Neural progenitor cell (in vitro differentiated cells): ENCODE data around the gene LIPC. TPM values are rescaled to one million over a fixed set of nuclear protein-coding genes. Genes with fewer than 3 reads are reported as not detected.

ENCODE experiments used
- DNase-seq: peaks from one replicate; pipeline ENCODE4 v3.0.0-alpha.2; 2016; ENCODE audit warnings: low spot score
- H2AFZ ChIP-seq: fragments of 200-600 bp; sonication (generic); replicated peaks from 2 replicates; pipeline ENCODE4 v1.6.1; 2016; ENCODE audit warnings: antibody characterized with exemption
- H3F3A ChIP-seq: fragments of 200-600 bp; sonication (generic); 2 replicates; pipeline ENCODE4 v1.6.1; 2016; ENCODE audit warnings: antibody characterized with exemption, low read depth
- H3K27ac ChIP-seq: fragments of 200-600 bp; sonication (generic); 2 replicates; pipeline ENCODE4 v1.5.1; 2016; ENCODE audit warnings: mild to moderate bottlenecking
- H3K27me3 ChIP-seq: fragments of 200-600 bp; sonication (generic); 2 replicates; pipeline ENCODE4 v1.6.1; 2016; ENCODE audit warnings: mild to moderate bottlenecking, moderate library complexity
- H3K36me3 ChIP-seq: fragments of 200-600 bp; sonication (generic); 2 replicates; pipeline ENCODE4 v1.5.1; 2016
- H3K4me1 ChIP-seq: fragments of 200-600 bp; sonication (generic); 2 replicates; pipeline ENCODE4 v1.6.1; 2016; ENCODE audit warnings: mixed run types
- H3K4me2 ChIP-seq: fragments of 200-600 bp; sonication (generic); 2 replicates; pipeline ENCODE4 v1.6.1; 2016
- H3K4me3 ChIP-seq: fragments of 200-600 bp; sonication (generic); 2 replicates; pipeline ENCODE4 v1.5.1; 2016
- H3K79me2 ChIP-seq: fragments of 200-600 bp; sonication (generic); 2 replicates; pipeline ENCODE4 v1.6.1; 2016; ENCODE audit warnings: low read depth
- H3K9ac ChIP-seq: fragments of 200-600 bp; sonication (generic); 2 replicates; pipeline ENCODE4 v1.6.1; 2016
- H3K9me3 ChIP-seq: fragments of 200-600 bp; sonication (generic); 2 replicates; pipeline ENCODE4 v1.5.1; 2016; ENCODE audit warnings: low read depth
- H4K20me1 ChIP-seq: fragments of 200-600 bp; sonication (generic); 2 replicates; pipeline ENCODE4 v1.6.1; 2016; ENCODE audit warnings: low read depth
- H3K27ac Mint-ChIP-seq: 3 replicates; pipeline ENCODE4 v1.8.0; 2021; ENCODE audit warnings: mixed read lengths
- H3K27me3 Mint-ChIP-seq: 2 replicates; pipeline ENCODE4 v1.8.0; 2022; ENCODE audit warnings: low read depth, mild to moderate bottlenecking, inconsistent platforms, moderate library complexity, mixed read lengths; ENCODE audit not compliant: insufficient read depth
- H3K36me3 Mint-ChIP-seq: 3 replicates; pipeline ENCODE4 v1.8.0; 2021; ENCODE audit warnings: mixed read lengths
- H3K4me1 Mint-ChIP-seq: 3 replicates; pipeline ENCODE4 v1.8.0; 2021; ENCODE audit warnings: mixed read lengths
- H3K4me3 Mint-ChIP-seq: 3 replicates; pipeline ENCODE4 v1.8.0; 2021; ENCODE audit warnings: mild to moderate bottlenecking, moderate library complexity, mixed read lengths
- H3K9me3 Mint-ChIP-seq: 3 replicates; pipeline ENCODE4 v1.8.0; 2020; ENCODE audit warnings: mixed read lengths
- EZH2 ChIP-seq: fragments of 200-600 bp; sonication (generic); IDR thresholded peaks from 2 replicates; pipeline ENCODE4 v1.6.1; 2017; ENCODE audit warnings: antibody characterized with exemption, mild to moderate bottlenecking, moderate library complexity
- EZH2phosphoT487 ChIP-seq: fragments of 200-600 bp; sonication (generic); IDR thresholded peaks from 2 replicates; pipeline ENCODE4 v1.6.1; 2017; ENCODE audit warnings: antibody characterized with exemption
- total RNA-seq: library from RNA; depleted of rRNA; stranded (reverse); fragments of >200 nt; gene quantifications from 2 replicates; pipeline ENCODE4 v1.2.3, GENCODE V29; 2015; ENCODE audit warnings: low replicate concordance
- TF ChIP-seq, protein P1 (sequence below): fragments of 200-600 bp; sonication (generic); IDR thresholded peaks from 2 replicates; pipeline ENCODE4 v1.5.1; 2017; ENCODE audit warnings: antibody characterized with exemption, mild to moderate bottlenecking

Gene LIPC
- total RNA-seq, 1 donor from 2014 or later: not detected

- no peak overlapping the region for H3K4me3 Mint-ChIP-seq
- H3K9me3 Mint-ChIP-seq: no peaks in the 10 kb centered on the region
- no peaks in the 10 kb centered on the region for H3K27me3 Mint-ChIP-seq
- no peak overlapping the region for H3K4me2 ChIP-seq
- peaks cover 38% of the 10 kb centered on the region for H3K4me1 Mint-ChIP-seq
- no peak overlapping the region for H2AFZ ChIP-seq
- H3K27ac Mint-ChIP-seq: no peak overlapping the region
- H3K36me3 ChIP-seq: no peaks in the 10 kb centered on the region
- peaks cover 9% of the 10 kb centered on the region for H3F3A ChIP-seq
- H3K27ac ChIP-seq: no peak overlapping the region
- no peaks in the 10 kb centered on the region for H4K20me1 ChIP-seq
- no peaks in the 10 kb centered on the region for H3K27me3 ChIP-seq
- H3K4me1 ChIP-seq: peaks cover 17% of the 10 kb centered on the region
- DNase-seq: no peak
- no peaks in the 10 kb centered on the region for H3K79me2 ChIP-seq
- no peaks in the 10 kb centered on the region for H3K9me3 ChIP-seq
- TF ChIP-seq EZH2 (no peak), EZH2phosphoT487 (no peak)
- TF ChIP-seq, protein P1, sequence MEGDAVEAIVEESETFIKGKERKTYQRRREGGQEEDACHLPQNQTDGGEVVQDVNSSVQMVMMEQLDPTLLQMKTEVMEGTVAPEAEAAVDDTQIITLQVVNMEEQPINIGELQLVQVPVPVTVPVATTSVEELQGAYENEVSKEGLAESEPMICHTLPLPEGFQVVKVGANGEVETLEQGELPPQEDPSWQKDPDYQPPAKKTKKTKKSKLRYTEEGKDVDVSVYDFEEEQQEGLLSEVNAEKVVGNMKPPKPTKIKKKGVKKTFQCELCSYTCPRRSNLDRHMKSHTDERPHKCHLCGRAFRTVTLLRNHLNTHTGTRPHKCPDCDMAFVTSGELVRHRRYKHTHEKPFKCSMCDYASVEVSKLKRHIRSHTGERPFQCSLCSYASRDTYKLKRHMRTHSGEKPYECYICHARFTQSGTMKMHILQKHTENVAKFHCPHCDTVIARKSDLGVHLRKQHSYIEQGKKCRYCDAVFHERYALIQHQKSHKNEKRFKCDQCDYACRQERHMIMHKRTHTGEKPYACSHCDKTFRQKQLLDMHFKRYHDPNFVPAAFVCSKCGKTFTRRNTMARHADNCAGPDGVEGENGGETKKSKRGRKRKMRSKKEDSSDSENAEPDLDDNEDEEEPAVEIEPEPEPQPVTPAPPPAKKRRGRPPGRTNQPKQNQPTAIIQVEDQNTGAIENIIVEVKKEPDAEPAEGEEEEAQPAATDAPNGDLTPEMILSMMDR: no peak
- no peak overlapping the region for H3K9ac ChIP-seq
- no peak overlapping the region for H3K4me3 ChIP-seq
- H3K36me3 Mint-ChIP-seq: no peaks in the 10 kb centered on the region
Observed at GRCh38 chr15:58436552-58436951, 4.8 kb downstream of the LIPC start.

- H3K9me3 Mint-ChIP-seq: no peaks in the 10 kb centered on the region
- H3K4me1 Mint-ChIP-seq: peaks cover 35% of the 10 kb centered on the region
- H3K27me3 Mint-ChIP-seq: no peaks in the 10 kb centered on the region
- no peak overlapping the region for H3K27ac Mint-ChIP-seq
- Histone ChIP-seq H3K79me2 (no peaks in the 10 kb centered on the region), H3K4me2 (no peak overlapping the region), H3K9ac (no peak overlapping the region), H2AFZ (no peak overlapping the region), H3K4me1 (peaks cover 9% of the 10 kb centered on the region), H3K36me3 (no peaks in the 10 kb centered on the region), H3K27me3 (no peaks in the 10 kb centered on the region), H4K20me1 (no peaks in the 10 kb centered on the region), H3K27ac (no peak overlapping the region), H3K4me3 (no peak overlapping the region), H3K9me3 (no peaks in the 10 kb centered on the region), H3F3A (peaks cover 9% of the 10 kb centered on the region)
- TF ChIP-seq, protein P1: no peak
- no peak for TF ChIP-seq EZH2
- TF ChIP-seq EZH2phosphoT487: no peak
- no peaks in the 10 kb centered on the region for H3K36me3 Mint-ChIP-seq
- H3K4me3 Mint-ChIP-seq: no peak overlapping the region
- no peak for DNase-seq
Observed at GRCh38 chr15:58437531-58438105, 5.8 kb downstream of the LIPC start.

GRCh38 chr15:58438111-58438510 lies 6.3 kb downstream of the LIPC start:
- H3K36me3 ChIP-seq: no peaks in the 10 kb centered on the region
- Mint-ChIP-seq H3K27ac (no peak overlapping the region), H3K36me3 (no peaks in the 10 kb centered on the region), H3K9me3 (no peaks in the 10 kb centered on the region), H3K4me1 (peaks cover 34% of the 10 kb centered on the region), H3K27me3 (no peaks in the 10 kb centered on the region), H3K4me3 (no peak overlapping the region)
- H3K4me3 ChIP-seq: no peak overlapping the region
- no peaks in the 10 kb centered on the region for H3K9me3 ChIP-seq
- no peaks in the 10 kb centered on the region for H3K27me3 ChIP-seq
- H3K79me2 ChIP-seq: no peaks in the 10 kb centered on the region
- H3K4me2 ChIP-seq: no peak overlapping the region
- H3F3A ChIP-seq: peaks cover 9% of the 10 kb centered on the region
- TF ChIP-seq, protein P1: no peak
- no peak for TF ChIP-seq EZH2phosphoT487
- no peak for TF ChIP-seq EZH2
- no peak overlapping the region for H3K27ac ChIP-seq
- DNase-seq: no peak
- no peak overlapping the region for H3K9ac ChIP-seq
- H4K20me1 ChIP-seq: no peaks in the 10 kb centered on the region
- no peak overlapping the region for H2AFZ ChIP-seq
- peaks cover 9% of the 10 kb centered on the region for H3K4me1 ChIP-seq
